PC-9 (cell line): ENCODE results near the gene MBNL2. TPM values are rescaled to one million over a fixed set of nuclear protein-coding genes. Genes with fewer than 3 reads are reported as not detected.

Experiments used
- BruUV-seq: library from RNA; stranded (reverse); fragments of 400-500 nt; replicated peaks from 2 replicates; lab custom pipeline; 2021; lab: Mats Ljungman, UMichigan
- CTCF ChIA-PET: fragments of 300-600 bp; sonication (Branson Sonifier 250); formaldehyde crosslinking; loops from one replicate; lab custom pipeline; 2022; ENCODE audit warnings: antibody characterized with exemption; lab: Charles Lee
- POLR2A ChIA-PET: fragments of 300-600 bp; sonication (Branson Sonifier 250); formaldehyde crosslinking; loops from one replicate; lab custom pipeline; 2022; ENCODE audit warnings: antibody characterized with exemption; ENCODE audit not compliant: unreplicated experiment; lab: Charles Lee
- DNase-seq, 2 experiments: peaks; one replicate each; pipeline versions ENCODE4 v3.0.0 to v3.0.0-alpha.2; 2015 to 2022; ENCODE audit warnings: mixed read lengths in 1 of 2
- H2AFZ ChIP-seq: fragments of 200-600 bp; sonication (generic); 2 replicates; pipeline ENCODE4 v1.8.1; 2017; ENCODE audit warnings: antibody characterized with exemption
- H3F3A ChIP-seq: fragments of 200-600 bp; sonication (generic); 2 replicates; pipeline ENCODE4 v1.8.1; 2017; ENCODE audit warnings: antibody characterized with exemption, mild to moderate bottlenecking, low read depth; ENCODE audit not compliant: insufficient read depth
- H3K27ac ChIP-seq: fragments of 200-600 bp; sonication (generic); 2 replicates; pipeline ENCODE4 v1.6.1; 2016; ENCODE audit warnings: mixed run types
- H3K27me3 ChIP-seq: fragments of 200-600 bp; sonication (generic); 2 replicates; pipeline ENCODE4 v1.6.1; 2016; ENCODE audit warnings: low read depth, mixed run types; ENCODE audit not compliant: insufficient read depth
- H3K36me3 ChIP-seq: fragments of 200-600 bp; sonication (generic); 2 replicates; pipeline ENCODE4 v1.6.1; 2016; ENCODE audit warnings: low read depth, mixed run types
- H3K4me1 ChIP-seq: fragments of 200-600 bp; sonication (generic); replicated peaks from 2 replicates; pipeline ENCODE4 v1.6.1; 2016; ENCODE audit warnings: mixed run types; ENCODE audit not compliant: insufficient read depth
- H3K4me2 ChIP-seq: fragments of 200-600 bp; sonication (generic); 2 replicates; pipeline ENCODE4 v1.6.1; 2017; ENCODE audit warnings: mixed run types
- H3K4me3 ChIP-seq: fragments of 200-600 bp; sonication (generic); 2 replicates; pipeline ENCODE4 v1.6.1; 2016; ENCODE audit warnings: mixed run types
- H3K79me2 ChIP-seq: fragments of 200-600 bp; sonication (generic); 2 replicates; pipeline ENCODE4 v1.6.1; 2017; ENCODE audit warnings: low read depth, mixed run types
- H3K9me2 ChIP-seq: fragments of 200-600 bp; sonication (generic); 2 replicates; pipeline ENCODE4 v1.8.1; 2017; ENCODE audit warnings: mild to moderate bottlenecking; ENCODE audit not compliant: insufficient read depth
- H3K9me3 ChIP-seq: fragments of 200-600 bp; sonication (generic); 2 replicates; pipeline ENCODE4 v1.8.1; 2016; ENCODE audit warnings: low read depth; ENCODE audit not compliant: insufficient read depth
- H4K20me1 ChIP-seq: fragments of 200-600 bp; sonication (generic); 2 replicates; pipeline ENCODE4 v1.8.1; 2017; ENCODE audit not compliant: insufficient read depth
- CTCF ChIP-seq: fragments of 200-600 bp; sonication (generic); conservative IDR thresholded peaks from 2 replicates; pipeline ENCODE4 v1.6.1; 2017; ENCODE audit warnings: mixed run types, antibody characterized with exemption, mild to moderate bottlenecking, moderate library complexity
- EZH2 ChIP-seq: fragments of 200-600 bp; sonication (generic); IDR thresholded peaks from 2 replicates; pipeline ENCODE4 v1.8.0; 2017; ENCODE audit warnings: antibody characterized with exemption, low read depth
- intact Hi-C: fragments of 100-400 bp; cut with micrococcal nuclease; formaldehyde crosslinking; loops from one replicate; pipeline ENCODE4 v1.10.0; 2022; ENCODE audit not compliant: unreplicated experiment
- total RNA-seq: library from RNA; stranded (reverse); gene quantifications from 2 replicates; pipeline ENCODE4 v1.2.3, GENCODE V29; 2021

MBNL2 gene
- total RNA-seq, 1 experiment from 2014 or later = 91.3 TPM

DNA sequence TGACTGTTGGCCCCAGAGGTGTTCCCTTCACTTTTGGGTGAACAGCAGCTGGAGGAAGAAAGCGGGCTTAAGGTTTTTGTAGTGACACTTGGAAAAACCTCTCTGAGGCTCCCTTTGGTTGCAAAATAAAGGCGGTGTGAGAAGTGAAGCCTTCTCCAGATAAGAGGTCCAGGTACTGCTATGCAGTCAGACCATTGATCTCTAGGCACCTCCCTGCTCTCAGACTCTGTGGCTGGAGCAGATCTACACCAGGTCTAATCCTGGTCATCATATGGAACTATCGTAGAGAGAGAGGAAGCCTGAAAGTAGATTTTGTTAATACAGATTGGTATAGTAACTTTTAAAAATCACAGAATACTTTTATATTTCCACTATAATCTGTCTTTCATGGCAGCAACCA is 47.5 kb downstream of the MBNL2 start:
- BruUV-seq = no TSS peak

GRCh38 chr13:97272526-97272925 is 50.4 kb downstream of the MBNL2 start:
- CTCF ChIA-PET = no interaction called here
- peak overlapping the region; percentile 72 for H3K27ac ChIP-seq
- peaks cover 9% of the 10 kb centered on the region; the same call in 1 of the 2 replicates for H4K20me1 ChIP-seq
- peaks cover 63% of the 10 kb centered on the region for H3K4me1 ChIP-seq
- TF ChIP-seq EZH2 (no peak), CTCF (no peak)
- no peak overlapping the region for H2AFZ ChIP-seq
- intact Hi-C loops = no loop called here
- H3K4me3 ChIP-seq = no peak overlapping the region
- H3K79me2 ChIP-seq = peaks cover 98% of the 10 kb centered on the region
- no TSS peak for BruUV-seq
- H3K27me3 ChIP-seq = no peaks in the 10 kb centered on the region
- POLR2A ChIA-PET = interaction anchor here (0.7 kb wide), 1 partner anchor 49 kb away, joined by 4 read pairs; no protein-coding TSS in a partner anchor
- H3K36me3 ChIP-seq = peaks cover 56% of the 10 kb centered on the region
- no peaks in the 10 kb centered on the region for H3K9me2 ChIP-seq
- peaks cover 67% of the 10 kb centered on the region for H3F3A ChIP-seq
- DNase-seq = no peak
- H3K9me3 ChIP-seq = no peaks in the 10 kb centered on the region
- no peak overlapping the region for H3K4me2 ChIP-seq

More for the DNA sequence above, 47.5 kb downstream of the MBNL2 start:
- H3K4me1 ChIP-seq = peaks cover 42% of the 10 kb centered on the region
- no peaks in the 10 kb centered on the region for H3K9me2 ChIP-seq
- H3F3A ChIP-seq = peaks cover 55% of the 10 kb centered on the region
- no peak for DNase-seq
- ChIA-PET CTCF (no interaction called here), POLR2A (interaction anchor here (0.7 kb wide), 1 partner anchor 30 kb away, joined by 4 read pairs; no protein-coding TSS in a partner anchor)
- intact Hi-C loops = no loop called here
- H3K79me2 ChIP-seq = peaks cover 97% of the 10 kb centered on the region
- no peak overlapping the region for H3K4me3 ChIP-seq
- no peak overlapping the region for H3K27ac ChIP-seq
- no peaks in the 10 kb centered on the region for H3K9me3 ChIP-seq
- no peak for TF ChIP-seq CTCF
- TF ChIP-seq EZH2 = no peak
- H2AFZ ChIP-seq = no peak overlapping the region
- no peak overlapping the region for H3K4me2 ChIP-seq
- no peaks in the 10 kb centered on the region for H3K27me3 ChIP-seq
- H4K20me1 ChIP-seq = peaks cover 12% of the 10 kb centered on the region
- peaks cover 51% of the 10 kb centered on the region for H3K36me3 ChIP-seq

- DNase-seq = no peak
- POLR2A ChIA-PET = no interaction called here
These were observed 51.3 kb downstream of the MBNL2 start for GRCh38 chr13:97273341-97273831.

More at GRCh38 chr13:97273341-97273831, 51.3 kb downstream of the MBNL2 start:
- H3F3A ChIP-seq = peaks cover 71% of the 10 kb centered on the region
- H3K9me2 ChIP-seq = no peaks in the 10 kb centered on the region
- CTCF ChIA-PET = no interaction called here
- H3K4me2 ChIP-seq = peak overlapping the region; percentile 37; the same call in 1 of the 2 replicates
- H4K20me1 ChIP-seq = peaks cover 9% of the 10 kb centered on the region; the same call in 1 of the 2 replicates
- no peaks in the 10 kb centered on the region for H3K27me3 ChIP-seq
- peaks cover 54% of the 10 kb centered on the region for H3K36me3 ChIP-seq
- BruUV-seq = no TSS peak
- H3K4me3 ChIP-seq = no peak overlapping the region
- intact Hi-C loops = no loop called here
- peaks cover 98% of the 10 kb centered on the region for H3K79me2 ChIP-seq
- no peaks in the 10 kb centered on the region for H3K9me3 ChIP-seq
- peak overlapping the region; percentile 72 for H3K27ac ChIP-seq
- H3K4me1 ChIP-seq = peaks cover 72% of the 10 kb centered on the region
- no peak overlapping the region for H2AFZ ChIP-seq
- TF ChIP-seq CTCF = no peak
- no peak for TF ChIP-seq EZH2
